ENCODE measurements around the gene SAPCD1. TPM values are rescaled to one million over a fixed set of nuclear protein-coding genes. Genes with fewer than 3 reads are reported as not detected.

Gene SAPCD1
- total and polyA plus RNA-seq, 2 experiments from 2014 or later: 2.1 to 11.6 TPM

- H3K4me3 ChIP-seq: no peak overlapping the region
- TF ChIP-seq, protein P1, sequence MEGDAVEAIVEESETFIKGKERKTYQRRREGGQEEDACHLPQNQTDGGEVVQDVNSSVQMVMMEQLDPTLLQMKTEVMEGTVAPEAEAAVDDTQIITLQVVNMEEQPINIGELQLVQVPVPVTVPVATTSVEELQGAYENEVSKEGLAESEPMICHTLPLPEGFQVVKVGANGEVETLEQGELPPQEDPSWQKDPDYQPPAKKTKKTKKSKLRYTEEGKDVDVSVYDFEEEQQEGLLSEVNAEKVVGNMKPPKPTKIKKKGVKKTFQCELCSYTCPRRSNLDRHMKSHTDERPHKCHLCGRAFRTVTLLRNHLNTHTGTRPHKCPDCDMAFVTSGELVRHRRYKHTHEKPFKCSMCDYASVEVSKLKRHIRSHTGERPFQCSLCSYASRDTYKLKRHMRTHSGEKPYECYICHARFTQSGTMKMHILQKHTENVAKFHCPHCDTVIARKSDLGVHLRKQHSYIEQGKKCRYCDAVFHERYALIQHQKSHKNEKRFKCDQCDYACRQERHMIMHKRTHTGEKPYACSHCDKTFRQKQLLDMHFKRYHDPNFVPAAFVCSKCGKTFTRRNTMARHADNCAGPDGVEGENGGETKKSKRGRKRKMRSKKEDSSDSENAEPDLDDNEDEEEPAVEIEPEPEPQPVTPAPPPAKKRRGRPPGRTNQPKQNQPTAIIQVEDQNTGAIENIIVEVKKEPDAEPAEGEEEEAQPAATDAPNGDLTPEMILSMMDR (IDR thresholded peaks at IDR 0.05; ENCODE audit: low read depth, low read length): no peak
- no peak for DNase-seq (ENCODE audit: low read depth in 1 of 2, low spot score in 1 of 2)
- H3K9me3 ChIP-seq (ENCODE audit: low read depth): no peaks in the 10 kb centered on the region
- H3K27me3 ChIP-seq: no peaks in the 10 kb centered on the region
- no peaks in the 10 kb centered on the region for H3K36me3 ChIP-seq
- no peak overlapping the region for H3K27ac ChIP-seq
- peaks cover 11% of the 10 kb centered on the region for H3K4me1 ChIP-seq (ENCODE audit: low read depth)
Observed at GRCh38 chr6:31718265-31718664, 44.2 kb upstream of the SAPCD1 start.

- Histone ChIP-seq H3K4me1 (ENCODE audit: low read depth) (peaks cover 6% of the 10 kb centered on the region), H3K9me3 (ENCODE audit: low read depth) (no peaks in the 10 kb centered on the region), H3K4me3 (no peak overlapping the region), H3K27me3 (no peaks in the 10 kb centered on the region), H3K27ac (no peak overlapping the region), H3K36me3 (no peaks in the 10 kb centered on the region)
- TF ChIP-seq, protein P1 (IDR thresholded peaks at IDR 0.05; ENCODE audit: low read depth, low read length): no peak
- no peak for DNase-seq (ENCODE audit: low read depth in 1 of 2, low spot score in 1 of 2)
Observed at GRCh38 chr6:31719001-31719400, 43.5 kb upstream of the SAPCD1 start.

DNA sequence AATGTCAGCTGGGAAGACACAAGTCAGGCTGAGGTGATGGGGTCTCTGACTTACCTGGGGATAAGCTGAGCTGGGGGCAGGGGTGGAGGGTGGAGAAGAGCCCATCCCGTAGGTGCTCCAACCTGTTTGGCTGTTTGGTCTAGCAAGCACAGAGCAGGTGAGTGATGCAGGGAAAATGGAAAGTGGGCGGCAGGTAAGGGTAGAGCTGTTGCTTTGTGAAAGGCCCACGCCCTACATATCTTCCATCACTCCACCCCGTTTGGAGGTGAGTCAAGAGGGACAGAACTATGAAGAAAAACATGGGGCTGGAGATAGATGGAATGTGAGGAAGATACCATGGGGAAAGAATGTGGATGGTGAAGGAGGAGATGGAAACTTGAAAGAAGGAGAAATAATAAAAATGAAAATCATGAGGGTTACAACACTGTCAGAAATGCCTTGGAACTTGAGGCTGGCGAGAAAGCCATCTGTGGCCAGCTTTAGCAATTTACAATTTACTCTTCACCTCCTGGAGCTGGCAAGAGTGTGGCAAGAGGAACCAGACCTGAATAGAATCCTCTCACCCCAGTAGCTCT lies 42.2 kb upstream of the SAPCD1 start:
- H3K27me3 ChIP-seq: no peaks in the 10 kb centered on the region
- no peak overlapping the region for H3K4me3 ChIP-seq
- H3K36me3 ChIP-seq: no peaks in the 10 kb centered on the region
- TF ChIP-seq, protein P1 (IDR thresholded peaks at IDR 0.05; ENCODE audit: low read depth, low read length): no peak
- no peaks in the 10 kb centered on the region for H3K9me3 ChIP-seq (ENCODE audit: low read depth)
- H3K4me1 ChIP-seq (ENCODE audit: low read depth): no peaks in the 10 kb centered on the region
- no peak overlapping the region for H3K27ac ChIP-seq
- DNase-seq (ENCODE audit: low read depth in 1 of 2, low spot score in 1 of 2): no peak

DNA sequence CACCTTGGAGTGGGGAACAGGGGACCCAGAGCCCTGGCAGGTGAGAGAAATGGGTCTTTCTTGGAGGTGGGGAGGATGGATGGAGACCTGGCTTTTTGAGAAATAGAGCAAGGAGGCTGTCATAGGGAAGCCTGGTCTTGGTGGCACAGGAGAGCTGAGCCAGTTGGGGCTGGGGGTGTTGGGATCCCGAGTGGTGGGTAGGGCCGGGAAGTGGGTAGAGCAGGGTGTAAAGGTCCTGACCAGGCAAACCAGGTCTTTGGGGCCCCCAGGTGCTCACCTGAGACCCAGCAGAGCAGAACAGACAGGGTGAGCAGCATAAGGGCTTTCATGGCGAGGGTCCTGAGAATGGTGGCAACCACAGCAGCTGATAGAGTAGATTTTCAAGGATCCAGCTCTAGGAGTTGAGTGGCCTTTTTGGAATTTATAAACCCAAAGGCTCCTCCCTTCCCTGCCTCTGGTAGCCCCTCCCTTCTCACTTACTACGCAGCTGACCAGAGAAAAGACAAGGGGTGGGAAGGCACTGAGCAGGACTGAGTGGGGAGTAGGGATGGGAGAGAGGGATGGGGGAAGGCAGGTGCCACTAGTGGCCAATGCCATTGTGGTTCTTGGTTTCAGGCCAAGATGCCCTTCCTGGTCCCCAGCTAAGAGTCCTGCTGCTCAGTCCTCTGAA lies 41.0 kb upstream of the SAPCD1 start, which contains the start of gene LY6G6C:
Gene LY6G6C (minus strand): TSS at position 396 of the 670 bp plus-strand sequence. CDS start 67 bp downstream, at position 329.
- TF ChIP-seq, protein P1 (IDR thresholded peaks at IDR 0.05; ENCODE audit: low read depth, low read length): no peak
- Histone ChIP-seq H3K4me3 (no peak within 1 kb of the TSS), H3K27ac (no peak within 1 kb of the TSS), H3K36me3 (peaks cover 3% of the 10 kb centered on the region), H3K27me3 (no peaks in the 10 kb centered on the region), H3K4me1 (ENCODE audit: low read depth) (no peaks in the 10 kb centered on the region), H3K9me3 (ENCODE audit: low read depth) (no peaks in the 10 kb centered on the region)
- no peak for DNase-seq (ENCODE audit: low read depth in 1 of 2, low spot score in 1 of 2)

DNA sequence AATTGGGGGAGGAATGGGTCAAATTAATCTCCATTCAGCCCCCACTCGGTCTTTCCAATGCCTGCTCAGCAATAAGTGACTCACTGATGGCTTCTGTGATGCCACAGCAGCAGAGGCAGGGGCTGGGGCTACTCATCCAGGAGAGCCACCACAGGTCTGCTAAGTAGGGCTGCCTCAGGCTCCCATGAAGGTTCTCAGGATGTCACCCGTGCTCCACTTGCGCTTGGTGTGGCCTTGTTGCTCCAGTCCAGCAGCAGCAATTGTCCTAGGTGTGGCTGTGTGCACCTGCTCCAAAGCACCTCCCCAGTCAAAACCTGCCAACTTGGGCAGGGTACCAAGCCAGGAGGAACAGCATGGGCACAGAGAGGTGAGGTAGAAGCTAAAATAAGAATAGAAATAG lies 40.3 kb upstream of the SAPCD1 start:
- no peaks in the 10 kb centered on the region for H3K9me3 ChIP-seq (ENCODE audit: low read depth)
- no peak overlapping the region for H3K27ac ChIP-seq
- no peaks in the 10 kb centered on the region for H3K4me1 ChIP-seq (ENCODE audit: low read depth)
- TF ChIP-seq, protein P1 (IDR thresholded peaks at IDR 0.05; ENCODE audit: low read depth, low read length): no peak
- DNase-seq (ENCODE audit: low read depth in 1 of 2, low spot score in 1 of 2): no peak
- peaks cover 6% of the 10 kb centered on the region for H3K36me3 ChIP-seq
- no peaks in the 10 kb centered on the region for H3K27me3 ChIP-seq
- H3K4me3 ChIP-seq: no peak overlapping the region
